Stimulated activated effector memory CD8-positive, alpha-beta T cell treated with anti-CD3 and anti-CD28 coated beads, Interleukin-12 subunit alpha, Interleukin-12 subunit beta, amount 100 ng/mL, for 72 hours (primary cell): ENCODE results near the gene CTSW.
"Not testable (repeated sequence)": the region's sequence is repeated elsewhere in the genome, so short reads cannot be mapped to it uniquely, and the experiment has no call there.

Experiments
- ATAC-seq: fragments of 150-1000 bp; cut with Tn5 transposase; 2 replicates; pipeline ENCODE4 v1.10.0; 2021
- DNase-seq, 2 donors: peaks; one replicate each; pipeline ENCODE4 v3.0.0; 2021 to 2022; ENCODE audit warnings: low spot score in 2 of 2
- H3K27ac Mint-ChIP-seq: one replicate; pipeline ENCODE4 v1.8.0; 2022; ENCODE audit warnings: mild to moderate bottlenecking, mixed read lengths
- H3K36me3 Mint-ChIP-seq: one replicate; pipeline ENCODE4 v1.8.0; 2022; ENCODE audit warnings: mild to moderate bottlenecking, mixed read lengths
- H3K4me1 Mint-ChIP-seq: one replicate; pipeline ENCODE4 v1.8.0; 2022; ENCODE audit warnings: mixed read lengths
- H3K4me3 Mint-ChIP-seq: one replicate; pipeline ENCODE4 v1.8.0; 2022; ENCODE audit warnings: mild to moderate bottlenecking, mixed read lengths
- H3K9me3 Mint-ChIP-seq: one replicate; pipeline ENCODE4 v1.8.0; 2022; ENCODE audit warnings: mixed read lengths

CTSW gene, protein sequence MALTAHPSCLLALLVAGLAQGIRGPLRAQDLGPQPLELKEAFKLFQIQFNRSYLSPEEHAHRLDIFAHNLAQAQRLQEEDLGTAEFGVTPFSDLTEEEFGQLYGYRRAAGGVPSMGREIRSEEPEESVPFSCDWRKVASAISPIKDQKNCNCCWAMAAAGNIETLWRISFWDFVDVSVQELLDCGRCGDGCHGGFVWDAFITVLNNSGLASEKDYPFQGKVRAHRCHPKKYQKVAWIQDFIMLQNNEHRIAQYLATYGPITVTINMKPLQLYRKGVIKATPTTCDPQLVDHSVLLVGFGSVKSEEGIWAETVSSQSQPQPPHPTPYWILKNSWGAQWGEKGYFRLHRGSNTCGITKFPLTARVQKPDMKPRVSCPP

GRCh38 chr11:65879617-65880016 lies at the start of gene CTSW:
CTSW (plus strand) TSS chr11:65879837; CDS start chr11:65879855, 18 bp downstream.
- H3K4me3 Mint-ChIP-seq = peak within 1 kb of the TSS; percentile 85
- ATAC-seq (peak; percentile 66), DNase-seq (peak in 1 of 2 donors; percentile 72)
- peaks cover 50% of the 10 kb centered on the region for H3K36me3 Mint-ChIP-seq
- H3K27ac Mint-ChIP-seq = peak within 1 kb of the TSS; percentile 97
- peaks cover 55% of the 10 kb centered on the region for H3K4me1 Mint-ChIP-seq
- no peaks in the 10 kb centered on the region for H3K9me3 Mint-ChIP-seq

DNA sequence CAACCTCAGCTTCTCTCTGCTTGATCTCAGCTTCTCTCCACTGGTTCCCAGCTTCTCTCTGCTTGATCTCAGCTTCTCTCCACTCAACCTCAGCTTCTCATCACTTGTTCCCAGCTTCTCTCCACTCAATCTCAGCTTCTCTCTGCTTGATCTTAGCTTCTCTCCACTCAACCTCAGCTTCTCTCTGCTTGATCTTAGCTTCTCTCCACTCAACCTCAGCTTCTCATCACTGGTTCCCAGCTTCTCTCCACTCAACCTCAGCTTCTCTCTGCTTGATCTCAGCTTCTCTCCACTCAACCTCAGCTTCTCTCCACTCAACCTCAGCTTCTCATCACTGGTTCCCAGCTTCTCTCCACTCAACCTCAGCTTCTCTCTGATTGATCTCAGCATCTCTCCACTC lies 47.4 kb upstream of the CTSW start:
- not testable (repeated sequence) for H3K36me3 Mint-ChIP-seq, H3K4me3 Mint-ChIP-seq, ATAC-seq, DNase-seq, H3K9me3 Mint-ChIP-seq
- H3K27ac Mint-ChIP-seq = peak overlapping the region; percentile 1
- H3K4me1 Mint-ChIP-seq = peaks cover 30% of the 10 kb centered on the region

- H3K27ac Mint-ChIP-seq = no peak within 1 kb of the TSS
- peak; percentile 89 to 97 for DNase-seq
- no peak within 1 kb of the TSS for H3K4me3 Mint-ChIP-seq
- peaks cover 21% of the 10 kb centered on the region for H3K4me1 Mint-ChIP-seq
- H3K36me3 Mint-ChIP-seq = no peaks in the 10 kb centered on the region
- peak; percentile 99 for ATAC-seq
- H3K9me3 Mint-ChIP-seq = peaks cover 5% of the 10 kb centered on the region
Measured at GRCh38 chr11:65833297-65834030, 46.2 kb upstream of the CTSW start, which contains the start of gene SNX32. SNX32 (plus strand) TSS chr11:65833963; CDS start chr11:65834066, 103 bp downstream.

GRCh38 chr11:65834202-65834601 lies 45.4 kb upstream of the CTSW start:
- DNase-seq = no peak
- Mint-ChIP-seq H3K9me3 (peaks cover 5% of the 10 kb centered on the region), H3K27ac (no peak overlapping the region), H3K4me1 (peaks cover 21% of the 10 kb centered on the region), H3K36me3 (no peaks in the 10 kb centered on the region), H3K4me3 (no peak overlapping the region)
- no peak for ATAC-seq

DNA sequence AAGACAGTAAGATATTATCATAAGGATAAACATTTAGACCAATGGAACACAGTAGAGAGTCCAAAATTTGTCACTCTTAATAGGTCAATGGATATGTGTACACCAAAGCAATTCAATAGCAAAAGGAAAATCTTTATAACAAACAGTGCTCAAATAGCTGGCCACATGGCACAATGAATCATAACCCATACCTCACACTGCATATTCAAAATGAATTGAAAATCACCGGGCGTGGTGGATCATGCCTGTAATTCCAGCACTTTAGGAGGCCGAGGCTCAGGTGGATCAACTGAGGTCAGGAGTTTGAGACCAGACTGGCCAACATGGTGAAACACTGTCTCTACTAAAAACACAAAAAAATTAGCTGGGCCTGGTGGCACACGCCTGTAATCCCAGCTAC lies 37.5 kb upstream of the CTSW start:
- H3K4me1 Mint-ChIP-seq = no peaks in the 10 kb centered on the region
- no peak overlapping the region for H3K4me3 Mint-ChIP-seq
- no peak for ATAC-seq
- H3K36me3 Mint-ChIP-seq = no peaks in the 10 kb centered on the region
- H3K27ac Mint-ChIP-seq = no peak overlapping the region
- no peak for DNase-seq
- H3K9me3 Mint-ChIP-seq = no peaks in the 10 kb centered on the region

DNA sequence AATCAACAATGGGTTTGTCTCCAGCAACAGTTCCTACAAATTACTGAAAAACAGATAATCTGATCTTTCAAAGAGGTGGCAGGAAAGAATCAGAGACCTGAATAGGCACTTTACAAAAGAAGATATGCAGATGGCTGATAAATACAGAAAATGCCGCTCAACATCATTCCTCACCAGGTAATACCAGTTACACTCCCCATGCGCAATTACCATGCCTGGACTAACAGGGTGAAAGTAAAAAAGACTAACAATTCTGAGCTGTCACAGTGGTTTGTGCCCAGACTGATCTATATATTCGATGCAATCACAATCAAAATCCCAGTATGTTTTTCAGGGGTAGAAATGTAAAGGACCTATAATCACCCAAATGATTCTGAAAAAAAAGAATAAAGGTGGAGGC lies 35.8 kb upstream of the CTSW start:
- H3K4me1 Mint-ChIP-seq = no peaks in the 10 kb centered on the region
- H3K36me3 Mint-ChIP-seq = no peaks in the 10 kb centered on the region
- ATAC-seq (no peak), DNase-seq (no peak)
- H3K27ac Mint-ChIP-seq = no peak overlapping the region
- no peaks in the 10 kb centered on the region for H3K9me3 Mint-ChIP-seq
- no peak overlapping the region for H3K4me3 Mint-ChIP-seq

- H3K4me1 Mint-ChIP-seq = no peaks in the 10 kb centered on the region
- no peak overlapping the region for H3K27ac Mint-ChIP-seq
- ATAC-seq (no peak), DNase-seq (no peak)
- no peak overlapping the region for H3K4me3 Mint-ChIP-seq
- no peaks in the 10 kb centered on the region for H3K36me3 Mint-ChIP-seq
- H3K9me3 Mint-ChIP-seq = no peaks in the 10 kb centered on the region
Measured at GRCh38 chr11:65844231-65844872, 35.3 kb upstream of the CTSW start.

GRCh38 chr11:65847746-65848145 lies 31.9 kb upstream of the CTSW start:
- Mint-ChIP-seq H3K27ac (no peak overlapping the region), H3K4me1 (peaks cover 6% of the 10 kb centered on the region), H3K9me3 (no peaks in the 10 kb centered on the region), H3K4me3 (no peak overlapping the region), H3K36me3 (peaks cover 26% of the 10 kb centered on the region)
- ATAC-seq = no peak
- DNase-seq = no peak

GRCh38 chr11:65848693-65849092 lies 30.9 kb upstream of the CTSW start:
- H3K4me1 Mint-ChIP-seq = peaks cover 12% of the 10 kb centered on the region
- DNase-seq, H3K4me3 Mint-ChIP-seq, H3K9me3 Mint-ChIP-seq, H3K27ac Mint-ChIP-seq, ATAC-seq: not testable (repeated sequence)
- peaks cover 35% of the 10 kb centered on the region for H3K36me3 Mint-ChIP-seq

GRCh38 chr11:65849366-65849765 lies 30.3 kb upstream of the CTSW start:
- ATAC-seq (no peak), DNase-seq (no peak)
- Mint-ChIP-seq H3K36me3 (peaks cover 42% of the 10 kb centered on the region), H3K9me3 (no peaks in the 10 kb centered on the region), H3K4me1 (peaks cover 18% of the 10 kb centered on the region), H3K4me3 (no peak overlapping the region), H3K27ac (peak overlapping the region; percentile 52)

- Mint-ChIP-seq H3K27ac (peak overlapping the region; percentile 52), H3K4me3 (no peak overlapping the region), H3K4me1 (peaks cover 23% of the 10 kb centered on the region), H3K9me3 (no peaks in the 10 kb centered on the region), H3K36me3 (peaks cover 46% of the 10 kb centered on the region)
- ATAC-seq = no peak
- DNase-seq = peak in 1 of 2 donors; percentile 52
Measured at GRCh38 chr11:65849771-65850216, 29.8 kb upstream of the CTSW start.

DNA sequence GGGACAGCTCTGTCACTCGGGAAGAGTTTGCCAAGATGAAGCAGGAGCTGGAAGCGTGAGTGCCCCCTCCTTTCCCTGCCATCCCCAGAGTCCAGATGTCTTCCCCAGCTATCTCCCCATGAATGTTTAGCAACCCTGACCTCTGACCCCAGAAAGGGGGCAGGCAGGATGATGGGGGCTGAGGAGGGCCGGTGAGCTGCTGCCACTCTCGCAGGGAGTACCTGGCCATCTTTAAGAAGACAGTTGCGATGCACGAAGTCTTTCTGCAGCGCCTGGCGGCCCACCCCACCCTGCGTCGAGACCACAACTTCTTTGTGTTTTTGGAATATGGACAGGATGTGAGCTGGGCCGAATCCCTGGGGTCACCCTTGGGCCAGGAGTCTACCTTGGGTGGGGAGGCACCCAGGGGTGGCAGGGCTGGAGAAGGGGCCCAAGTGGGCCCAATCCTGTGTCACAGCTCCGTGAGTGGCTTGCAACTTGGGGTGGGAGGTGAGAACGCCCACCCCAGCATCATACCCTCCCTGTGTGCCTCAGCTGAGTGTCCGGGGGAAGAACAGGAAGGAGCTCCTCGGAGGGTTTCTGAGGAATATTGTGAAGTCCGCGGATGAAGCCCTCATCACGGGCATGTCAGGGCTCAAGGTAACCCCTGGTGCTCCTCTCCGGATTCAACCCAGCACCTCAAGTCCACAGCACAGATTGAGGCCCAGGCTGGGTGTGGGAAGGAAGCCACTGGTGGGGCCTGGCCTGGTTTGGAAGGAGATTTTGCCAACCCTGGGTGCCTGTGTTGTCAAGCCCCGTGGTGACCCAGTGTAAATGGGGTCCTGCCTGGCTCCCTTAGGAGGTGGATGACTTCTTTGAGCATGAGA lies 29.2 kb upstream of the CTSW start:
- H3K27ac Mint-ChIP-seq = peak overlapping the region; percentile 52
- H3K36me3 Mint-ChIP-seq = peaks cover 53% of the 10 kb centered on the region
- ATAC-seq = peak; percentile 2
- H3K4me1 Mint-ChIP-seq = peaks cover 29% of the 10 kb centered on the region
- no peaks in the 10 kb centered on the region for H3K9me3 Mint-ChIP-seq
- H3K4me3 Mint-ChIP-seq = no peak overlapping the region
- DNase-seq = peak in 1 of 2 donors; percentile 51

DNA sequence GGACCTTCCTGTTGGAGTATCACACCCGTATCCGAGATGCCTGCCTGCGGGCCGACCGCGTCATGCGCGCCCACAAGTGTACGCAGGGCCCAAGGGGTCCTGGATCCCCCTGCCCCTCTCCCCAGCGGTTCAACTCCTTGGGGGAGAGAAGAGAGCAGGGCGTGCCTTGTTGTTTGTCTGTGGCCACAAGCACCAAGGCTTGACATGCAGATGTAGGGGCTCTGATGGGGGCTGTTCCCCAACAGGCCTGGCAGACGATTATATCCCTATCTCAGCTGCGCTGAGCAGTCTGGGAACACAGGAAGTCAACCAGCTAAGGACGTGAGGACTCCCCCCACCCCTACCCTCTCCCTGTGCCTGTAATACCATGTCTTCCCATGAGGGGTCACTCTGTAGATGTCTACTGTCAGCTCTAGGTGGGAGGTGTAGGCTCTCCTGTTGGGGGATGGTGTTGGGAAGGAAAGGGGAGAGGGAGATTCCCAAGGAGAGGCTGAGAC lies 28.5 kb upstream of the CTSW start:
- Mint-ChIP-seq H3K4me3 (no peak overlapping the region), H3K4me1 (peaks cover 36% of the 10 kb centered on the region), H3K27ac (peak overlapping the region; percentile 58), H3K36me3 (peaks cover 60% of the 10 kb centered on the region), H3K9me3 (no peaks in the 10 kb centered on the region)
- peak; percentile 17 for ATAC-seq
- peak in 1 of 2 donors; percentile 73 for DNase-seq

- peak overlapping the region; percentile 58 for H3K27ac Mint-ChIP-seq
- DNase-seq (peak in 1 of 2 donors; percentile 55), ATAC-seq (no peak)
- peaks cover 68% of the 10 kb centered on the region for H3K36me3 Mint-ChIP-seq
- H3K4me1 Mint-ChIP-seq = peaks cover 44% of the 10 kb centered on the region
- H3K4me3 Mint-ChIP-seq = no peak overlapping the region
- no peaks in the 10 kb centered on the region for H3K9me3 Mint-ChIP-seq
Measured at GRCh38 chr11:65851811-65852507, 27.7 kb upstream of the CTSW start.
